ENCODE data around the gene LITAF.

Gene LITAF

DNA sequence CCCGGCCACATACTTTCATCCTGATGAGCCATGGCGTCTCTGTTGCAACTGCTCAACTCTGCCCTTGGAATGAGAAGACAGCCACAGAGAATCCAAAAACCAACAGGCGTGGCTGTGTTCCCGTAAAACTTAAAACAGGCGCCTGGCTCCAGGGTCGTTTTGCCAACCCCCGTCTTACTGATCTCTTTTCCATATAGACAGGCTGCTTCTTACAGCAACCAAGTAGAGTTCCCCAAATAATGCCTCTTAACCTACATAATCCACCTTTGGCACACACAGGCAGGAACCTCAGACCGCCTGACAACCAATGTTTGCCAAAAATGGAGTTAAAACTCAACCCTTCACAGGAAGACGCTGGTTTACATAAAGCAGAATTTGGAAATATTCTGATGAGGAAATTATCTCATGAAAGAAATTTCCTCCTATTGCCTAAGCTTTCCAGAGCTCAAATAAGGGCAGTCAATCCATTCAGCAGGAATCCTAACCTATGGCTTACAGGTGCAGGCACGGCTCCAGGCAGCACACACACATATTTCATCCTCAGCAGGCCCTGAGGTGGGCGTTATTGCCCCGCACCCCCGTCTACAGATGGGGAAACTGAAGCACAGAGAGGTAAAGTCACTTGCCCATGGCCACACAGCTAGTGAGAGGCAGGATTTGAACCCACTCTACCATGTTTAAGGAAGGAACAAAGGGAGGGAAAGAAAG is 35.8 kb downstream of the LITAF start:
- no peak for DNase-seq (ENCODE audit: low read depth)

GRCh38 chr16:11547118-11547916 is 39.4 kb downstream of the LITAF start:
- DNase-seq (ENCODE audit: low read depth): no peak

GRCh38 chr16:11546608-11547061 is 40.1 kb downstream of the LITAF start:
- no peak for DNase-seq (ENCODE audit: low read depth)

DNA sequence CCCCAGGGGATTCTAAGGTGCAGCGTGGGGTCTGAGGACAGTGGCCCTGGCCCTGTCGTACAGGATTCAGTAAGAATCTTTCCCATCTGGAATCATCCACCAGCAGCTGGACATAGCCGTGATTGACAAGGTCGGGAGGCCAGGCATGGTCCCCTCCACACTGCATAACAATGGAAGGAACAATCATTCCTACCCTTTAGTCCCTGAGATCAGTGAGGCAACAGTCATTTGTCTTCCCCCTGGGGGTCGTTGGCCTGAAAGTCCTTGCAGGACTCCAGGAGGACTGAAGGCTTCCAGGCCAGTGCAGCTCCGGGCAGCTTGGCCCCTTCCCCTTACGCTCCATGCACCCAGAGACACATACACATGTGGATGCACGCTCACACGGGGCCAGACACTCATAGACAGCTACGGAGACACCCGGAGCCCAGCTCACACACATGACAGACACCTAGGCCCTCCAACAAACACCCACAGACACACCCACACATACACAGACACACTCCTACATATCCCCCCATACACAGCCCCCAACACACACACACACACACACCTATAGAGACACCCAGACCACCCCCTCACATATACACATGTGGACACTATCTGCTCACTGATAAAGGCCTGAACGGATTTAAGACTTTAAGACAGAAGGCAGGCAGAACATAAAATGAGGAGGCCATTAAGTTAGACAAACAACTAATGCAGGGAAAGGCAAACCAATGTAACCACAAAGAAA is 42.9 kb downstream of the LITAF start:
- no peak for DNase-seq (ENCODE audit: low read depth)

DNA sequence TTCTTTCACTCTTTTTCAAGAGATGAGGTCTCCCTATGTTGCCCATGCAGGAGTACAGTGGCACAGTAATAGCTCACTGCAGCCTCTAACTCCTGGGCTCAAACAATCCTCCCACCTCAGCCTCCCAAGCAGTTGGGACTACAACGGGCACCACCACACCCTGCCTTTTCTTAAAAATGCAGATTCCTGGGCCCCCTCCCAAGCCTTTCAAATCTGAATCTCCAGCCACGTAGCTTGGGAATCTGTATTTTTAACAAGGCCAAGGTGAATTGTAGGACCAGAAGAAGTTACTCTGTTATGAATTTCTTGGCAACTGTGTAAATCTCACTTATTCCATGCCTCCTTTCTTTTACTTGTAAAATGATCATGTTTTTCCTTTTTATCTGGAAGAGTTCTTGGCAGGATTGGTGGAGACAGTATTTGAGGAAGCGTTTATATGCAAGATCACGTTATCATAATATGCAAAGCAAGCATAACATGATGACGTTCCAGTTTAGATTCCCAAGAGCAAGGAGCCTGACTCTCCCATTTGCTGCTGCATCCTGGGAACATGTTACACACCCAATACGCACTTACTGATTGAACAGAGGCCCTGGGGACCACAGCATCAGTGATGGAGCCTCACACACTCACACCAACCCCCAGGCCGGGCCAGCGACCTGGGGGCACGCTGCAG is 44.5 kb downstream of the LITAF start:
- DNase-seq (ENCODE audit: low read depth): no peak

- no peak for DNase-seq (ENCODE audit: low read depth)
Measured at GRCh38 chr16:11539641-11540050, 47.1 kb downstream of the LITAF start.

GRCh38 chr16:11538880-11539279 is 47.8 kb downstream of the LITAF start:
- DNase-seq (ENCODE audit: low read depth): no peak

DNA sequence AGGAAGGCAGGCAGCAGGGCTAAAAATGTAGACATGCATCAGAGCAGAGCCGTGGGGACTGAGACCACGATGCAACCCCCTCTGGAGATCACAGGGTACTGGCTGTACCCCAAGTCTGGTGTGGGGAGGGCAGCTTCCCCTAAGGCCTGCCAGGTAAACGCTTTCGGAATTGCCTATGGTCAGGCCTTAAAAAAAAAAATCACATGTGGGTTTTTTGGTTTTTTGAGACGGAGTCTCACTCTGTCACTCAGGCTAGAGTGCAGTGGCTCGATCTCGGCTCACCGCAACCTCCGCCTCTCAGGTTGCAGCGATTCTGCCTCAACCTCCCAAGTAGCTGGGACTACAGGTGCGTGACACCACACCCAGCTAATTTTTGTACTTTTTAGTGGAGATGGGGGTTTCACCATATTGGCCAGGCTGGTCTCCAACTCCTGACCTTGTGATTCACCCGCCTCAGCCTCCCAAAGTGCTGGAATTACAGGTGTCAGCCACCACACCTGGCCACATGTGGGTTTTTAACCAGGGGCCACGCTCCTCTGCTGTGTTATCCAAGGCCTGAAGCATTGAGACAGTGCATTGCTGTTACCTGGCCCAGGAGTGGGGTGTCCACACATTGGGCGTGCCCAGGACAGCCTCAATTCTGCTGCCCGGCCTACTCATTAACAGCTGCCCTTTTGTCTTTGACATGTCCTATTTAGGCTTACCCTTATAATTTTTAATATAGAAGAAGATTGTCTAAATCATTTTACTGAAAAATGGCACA is 50.4 kb downstream of the LITAF start:
- DNase-seq (ENCODE audit: low read depth): no peak

DNA sequence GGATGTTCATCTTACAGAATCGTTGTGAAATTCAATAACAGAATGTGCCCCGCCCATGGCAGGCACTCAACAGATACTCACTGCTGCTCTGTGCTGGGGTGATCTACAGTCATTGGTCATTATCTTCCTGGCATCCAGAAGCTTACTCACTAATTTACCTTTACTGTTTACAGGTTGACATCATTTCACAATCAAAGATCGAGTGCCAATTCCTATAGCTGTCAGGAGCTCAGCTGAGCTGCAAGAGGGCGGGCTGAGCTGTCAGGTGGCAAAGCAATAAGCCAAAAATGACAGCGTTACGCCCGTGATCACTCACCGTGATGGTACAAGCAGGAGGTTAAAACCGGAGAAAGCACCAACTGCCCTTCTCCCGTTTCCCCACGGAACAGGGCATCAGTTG is 51.2 kb downstream of the LITAF start:
- no peak for DNase-seq (ENCODE audit: low read depth)

DNA sequence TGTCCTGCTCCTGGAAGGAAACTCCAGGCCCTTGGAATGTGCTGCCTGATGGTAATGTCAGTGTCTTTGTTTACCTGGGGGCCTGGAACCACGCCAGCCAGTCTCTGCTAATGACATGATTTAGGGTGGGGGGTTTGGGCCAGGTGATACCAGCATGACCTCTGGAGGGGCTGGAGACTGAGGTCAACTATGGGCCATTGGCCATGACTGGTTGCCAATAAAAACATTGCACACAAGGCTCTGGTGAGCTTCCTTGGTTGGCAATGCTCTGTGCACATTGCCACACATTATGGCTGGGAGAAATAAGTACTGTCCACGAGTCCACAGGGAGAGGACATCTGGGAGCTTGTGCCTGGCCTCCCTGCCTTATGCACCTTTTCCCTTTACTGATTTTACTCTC is 52.5 kb downstream of the LITAF start:
- DNase-seq (ENCODE audit: low read depth): no peak

DNA sequence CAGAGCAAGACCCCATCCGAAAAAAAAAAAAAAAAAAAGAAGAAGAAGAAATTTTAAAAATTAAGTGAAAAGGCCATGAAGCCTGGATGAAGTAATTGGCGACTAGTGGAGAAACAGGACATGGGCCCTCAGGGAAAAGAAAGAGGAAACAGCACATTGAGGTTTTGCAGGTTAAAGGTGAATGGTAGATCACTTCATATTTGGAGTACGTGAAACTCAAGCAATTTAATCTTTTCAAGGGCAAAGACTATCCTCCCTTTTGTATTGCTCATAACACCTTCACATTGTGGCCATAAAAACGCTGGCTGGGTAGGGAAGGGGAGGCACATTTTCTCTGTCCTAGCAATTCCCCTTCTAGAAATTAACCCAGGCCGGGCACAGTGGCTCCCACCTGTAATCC is 53.1 kb downstream of the LITAF start:
- DNase-seq (ENCODE audit: low read depth): no peak

DNA sequence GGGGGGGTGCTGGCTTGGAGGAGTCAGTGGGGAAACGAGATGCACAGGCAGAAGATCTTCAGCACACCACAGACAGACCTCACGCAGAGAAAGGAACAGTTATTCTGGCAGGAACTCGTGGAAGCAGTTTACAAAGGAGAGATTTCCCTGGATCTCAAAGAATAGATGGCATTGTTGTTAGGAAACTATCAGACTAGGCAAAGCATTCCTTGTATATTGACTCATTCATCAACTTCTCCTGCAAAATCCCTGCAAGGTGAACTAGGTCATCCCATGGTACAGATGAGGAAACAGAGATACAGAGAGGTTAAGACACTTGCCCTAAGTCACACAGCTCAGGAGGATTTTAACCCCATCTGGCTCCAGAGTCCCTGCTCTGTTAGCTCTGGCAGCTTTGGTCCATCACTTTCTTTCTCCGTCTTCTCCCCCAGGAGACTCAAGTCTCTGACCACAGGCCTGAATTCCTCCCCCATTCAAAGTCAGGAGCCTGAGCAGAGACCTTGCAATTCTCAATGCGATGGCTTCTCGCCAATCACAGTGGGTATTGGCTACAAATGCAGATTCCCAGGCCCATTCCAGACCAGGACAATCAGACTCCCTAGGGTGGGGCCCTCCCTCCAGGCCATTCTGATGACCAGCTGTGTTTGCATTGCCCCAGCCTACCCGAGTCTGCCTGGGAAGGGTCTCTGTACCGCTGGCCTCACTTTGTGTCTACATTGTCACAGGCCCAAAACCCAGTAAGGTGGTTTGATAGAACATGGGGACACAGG is 56.4 kb downstream of the LITAF start:
- no peak for DNase-seq (ENCODE audit: low read depth)

DNA sequence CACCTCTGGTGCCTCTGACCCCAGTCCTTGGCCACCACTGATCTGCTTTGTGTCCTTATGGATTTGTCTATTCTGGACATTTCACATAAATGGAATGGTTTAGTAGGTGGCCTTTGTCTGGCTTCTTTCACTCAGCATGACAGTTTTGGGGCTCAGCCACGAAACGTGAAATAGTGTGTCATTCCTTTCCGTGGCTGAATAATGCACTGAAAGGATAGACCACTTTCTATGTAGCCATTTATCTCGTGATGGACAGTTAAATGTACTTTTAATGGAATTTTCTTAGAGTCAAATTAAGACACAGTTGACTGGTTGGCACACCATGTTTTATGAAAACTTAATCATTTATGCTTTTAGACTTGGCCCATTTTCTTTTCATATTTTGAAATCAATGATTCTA is 57.4 kb downstream of the LITAF start:
- no peak for DNase-seq (ENCODE audit: low read depth)

- no peak for DNase-seq (ENCODE audit: low read depth)
Measured at GRCh38 chr16:11528053-11528452, 58.7 kb downstream of the LITAF start.

DNA sequence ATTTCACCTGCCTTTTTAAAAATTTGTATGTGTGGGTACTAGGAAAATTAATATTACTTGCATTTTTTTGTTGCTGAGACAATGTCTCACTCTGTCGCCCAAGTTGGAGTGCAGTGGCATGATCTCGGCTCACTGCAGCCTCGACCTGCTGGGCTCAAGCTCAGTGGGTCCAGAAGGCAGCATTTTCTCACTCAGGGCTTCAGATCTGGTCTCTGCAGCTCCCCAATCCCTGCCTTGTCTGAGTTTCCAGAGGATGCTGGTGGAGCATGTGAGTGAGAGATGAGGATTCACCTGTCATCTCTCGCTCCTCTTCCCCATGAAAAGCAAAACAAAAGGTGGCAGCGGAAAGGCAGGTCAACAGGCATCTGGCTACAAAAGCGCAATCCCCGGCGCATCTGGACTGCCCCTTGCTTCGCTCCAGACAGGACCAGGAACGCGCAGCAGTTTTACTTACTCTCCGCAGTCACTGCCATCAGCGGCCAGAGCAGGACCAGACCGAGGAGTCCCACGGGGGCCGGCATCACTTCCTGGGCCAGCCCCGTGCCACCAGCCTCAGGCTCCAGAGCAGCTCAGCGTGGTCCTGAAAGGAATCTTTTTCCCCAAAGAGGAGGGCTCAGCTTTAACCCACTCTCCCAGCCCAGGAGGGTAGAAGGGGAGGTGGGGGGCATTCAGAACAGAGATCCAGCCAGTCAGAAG is 59.9 kb downstream of the LITAF start:
- no peak for DNase-seq (ENCODE audit: low read depth)

DNA sequence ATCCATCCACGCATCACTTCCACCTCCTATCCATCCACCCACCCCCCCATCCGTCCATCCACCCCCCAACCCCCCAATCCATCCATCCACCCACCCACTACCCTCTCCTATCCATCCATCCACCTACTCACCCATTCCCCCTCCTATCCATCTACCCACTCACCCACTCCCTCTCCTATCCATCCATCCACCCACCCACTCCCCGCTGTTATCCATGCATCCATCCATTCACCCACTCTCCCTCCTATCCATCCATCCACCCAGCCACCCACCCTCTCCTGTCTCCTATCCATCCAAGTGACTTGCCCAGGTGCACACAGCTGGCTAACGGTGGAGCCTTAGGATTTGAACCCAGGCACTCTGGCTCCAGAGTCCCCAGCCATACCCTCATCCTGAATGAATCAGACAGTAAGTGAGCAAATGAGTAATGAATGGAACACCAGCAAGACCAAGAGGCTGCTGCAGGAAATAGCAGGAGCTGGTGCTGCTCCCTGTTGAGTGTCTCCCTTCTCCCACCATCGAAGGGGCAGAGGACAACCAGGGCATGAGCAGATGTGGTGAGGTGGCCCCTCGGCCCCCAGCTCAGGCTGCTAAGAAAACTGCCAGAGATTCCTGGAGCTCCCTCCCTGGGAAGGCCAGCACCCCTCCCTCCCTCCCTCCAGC is 62.5 kb downstream of the LITAF start:
- DNase-seq (ENCODE audit: low read depth): no peak

- DNase-seq (ENCODE audit: low read depth): no peak
Measured at GRCh38 chr16:11521055-11521454, 65.7 kb downstream of the LITAF start.

DNA sequence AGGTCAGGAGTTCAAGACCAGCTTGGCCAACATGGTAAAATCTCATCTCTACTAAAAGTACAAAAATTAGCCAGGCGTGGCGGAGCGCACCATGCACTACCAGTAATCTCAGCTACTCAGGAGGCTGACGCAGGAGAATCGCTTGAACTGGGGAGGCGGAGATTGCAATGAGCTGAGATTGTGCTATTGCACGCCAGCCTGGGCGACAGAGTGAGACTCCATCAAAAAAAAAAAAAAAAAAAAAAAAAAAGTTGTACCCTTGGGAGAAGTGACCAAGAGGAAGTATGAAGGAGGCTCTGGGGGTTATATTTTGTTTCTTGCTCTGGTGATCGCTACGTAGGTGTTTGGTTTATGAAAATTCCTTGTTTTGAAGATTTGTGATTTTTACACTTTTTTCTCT is 66.3 kb downstream of the LITAF start:
- no peak for DNase-seq (ENCODE audit: low read depth)

- no peak for DNase-seq (ENCODE audit: low read depth)
Measured at GRCh38 chr16:11517961-11518360, 68.8 kb downstream of the LITAF start.

Measured in stimulated activated CD8-positive, alpha-beta memory T cell treated with anti-CD3 and anti-CD28 coated beads, Interleukin-12 subunit alpha, Interleukin-12 subunit beta, amount 100 ng/mL, for 1 hour (primary cell).